Measurements from ENCODE around the gene SYT12. TPM values are rescaled to one million over a fixed set of nuclear protein-coding genes. Genes with fewer than 3 reads are reported as not detected.
A peak's percentile ranks its signal among the peaks of the same experiment; 100 is the strongest.

Gene SYT12
- total RNA-seq, 1 experiment from 2014 or later, result 4.3 TPM

- ATAC-seq, result no peak
- DNase-seq (ENCODE audit: low read depth, low spot score), result no peak
- Histone ChIP-seq H2AFZ (ENCODE audit: low read depth, low read length, poor library complexity, severe bottlenecking) (no peak overlapping the region), H3K36me3 (ENCODE audit: control insufficient read depth in 1 of 2, insufficient read depth in 2 of 2, low read length in 2 of 2) (no peaks in the 10 kb centered on the region), H3K27ac (ENCODE audit: low read depth, low read length) (no peak overlapping the region; the same call in 1 of the 2 replicates), H3K79me2 (ENCODE audit: insufficient read depth, low read length) (no peaks in the 10 kb centered on the region), H3K4me3 (replicated peaks in 1 of 2; ENCODE audit: low read depth in 1 of 2, low read length in 2 of 2) (peak overlapping the region; percentile 16 to 34; a peak in 3 of 4 replicates), H3K4me1 (ENCODE audit: control insufficient read depth in 1 of 2, insufficient read depth in 2 of 2, low read length in 2 of 2) (peaks cover 40 to 52% of the 10 kb centered on the region in 2 experiments), H4K20me1 (ENCODE audit: insufficient read depth) (no peaks in the 10 kb centered on the region), H3K4me2 (ENCODE audit: low read length) (peak overlapping the region; percentile 60), H3K9ac (ENCODE audit: low read length) (no peak overlapping the region), H3K9me3 (ENCODE audit: control insufficient read depth in 1 of 2, insufficient read depth in 1 of 2, low read depth in 1 of 2, low read length in 2 of 2) (no peaks in the 10 kb centered on the region), H3K27me3 (ENCODE audit: insufficient read depth, low read length) (no peaks in the 10 kb centered on the region), H3K9me2 (ENCODE audit: insufficient read depth) (no peaks in the 10 kb centered on the region)
- CTCF ChIA-PET, result interaction anchor here (0.7 kb wide), 1 partner anchor 143 kb away, joined by 3 read pairs; no protein-coding TSS in a partner anchor
- intact Hi-C loops (cut with micrococcal nuclease), result loop anchor here (5.0 kb wide), 3 partner anchors 37 to 617 kb away; no protein-coding TSS in a partner anchor
- POLR2A ChIA-PET, result interaction anchor here (0.6 to 1.6 kb wide), 2 partner anchors 52 to 606 kb away, joined by 3 to 5 read pairs; partner anchors contain the start of gene NUDT8
- TF ChIP-seq JUND (IDR thresholded peaks at IDR 0.05), result no peak
- no peak for TF ChIP-seq POLR2AphosphoS5 (IDR thresholded peaks at IDR 0.05; ENCODE audit: low read depth, low read length)
- TF ChIP-seq, protein P1, sequence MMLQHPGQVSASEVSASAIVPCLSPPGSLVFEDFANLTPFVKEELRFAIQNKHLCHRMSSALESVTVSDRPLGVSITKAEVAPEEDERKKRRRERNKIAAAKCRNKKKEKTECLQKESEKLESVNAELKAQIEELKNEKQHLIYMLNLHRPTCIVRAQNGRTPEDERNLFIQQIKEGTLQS (IDR thresholded peaks at IDR 0.05), result no peak
- no peak for TF ChIP-seq RAD21 (IDR thresholded peaks at IDR 0.05; ENCODE audit: low read depth)
- TF ChIP-seq CEBPB (IDR thresholded peaks at IDR 0.05; ENCODE audit: low read depth), result no peak
- no peak for TF ChIP-seq EZH2phosphoT487 (IDR thresholded peaks at IDR 0.05; ENCODE audit: borderline replicate concordance)
- TF ChIP-seq, protein P2, sequence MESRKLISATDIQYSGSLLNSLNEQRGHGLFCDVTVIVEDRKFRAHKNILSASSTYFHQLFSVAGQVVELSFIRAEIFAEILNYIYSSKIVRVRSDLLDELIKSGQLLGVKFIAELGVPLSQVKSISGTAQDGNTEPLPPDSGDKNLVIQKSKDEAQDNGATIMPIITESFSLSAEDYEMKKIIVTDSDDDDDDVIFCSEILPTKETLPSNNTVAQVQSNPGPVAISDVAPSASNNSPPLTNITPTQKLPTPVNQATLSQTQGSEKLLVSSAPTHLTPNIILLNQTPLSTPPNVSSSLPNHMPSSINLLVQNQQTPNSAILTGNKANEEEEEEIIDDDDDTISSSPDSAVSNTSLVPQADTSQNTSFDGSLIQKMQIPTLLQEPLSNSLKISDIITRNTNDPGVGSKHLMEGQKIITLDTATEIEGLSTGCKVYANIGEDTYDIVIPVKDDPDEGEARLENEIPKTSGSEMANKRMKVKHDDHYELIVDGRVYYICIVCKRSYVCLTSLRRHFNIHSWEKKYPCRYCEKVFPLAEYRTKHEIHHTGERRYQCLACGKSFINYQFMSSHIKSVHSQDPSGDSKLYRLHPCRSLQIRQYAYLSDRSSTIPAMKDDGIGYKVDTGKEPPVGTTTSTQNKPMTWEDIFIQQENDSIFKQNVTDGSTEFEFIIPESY (IDR thresholded peaks at IDR 0.05; ENCODE audit: extremely low read depth, insufficient replicate concordance, low read length), result no peak
- TF ChIP-seq, protein P3, sequence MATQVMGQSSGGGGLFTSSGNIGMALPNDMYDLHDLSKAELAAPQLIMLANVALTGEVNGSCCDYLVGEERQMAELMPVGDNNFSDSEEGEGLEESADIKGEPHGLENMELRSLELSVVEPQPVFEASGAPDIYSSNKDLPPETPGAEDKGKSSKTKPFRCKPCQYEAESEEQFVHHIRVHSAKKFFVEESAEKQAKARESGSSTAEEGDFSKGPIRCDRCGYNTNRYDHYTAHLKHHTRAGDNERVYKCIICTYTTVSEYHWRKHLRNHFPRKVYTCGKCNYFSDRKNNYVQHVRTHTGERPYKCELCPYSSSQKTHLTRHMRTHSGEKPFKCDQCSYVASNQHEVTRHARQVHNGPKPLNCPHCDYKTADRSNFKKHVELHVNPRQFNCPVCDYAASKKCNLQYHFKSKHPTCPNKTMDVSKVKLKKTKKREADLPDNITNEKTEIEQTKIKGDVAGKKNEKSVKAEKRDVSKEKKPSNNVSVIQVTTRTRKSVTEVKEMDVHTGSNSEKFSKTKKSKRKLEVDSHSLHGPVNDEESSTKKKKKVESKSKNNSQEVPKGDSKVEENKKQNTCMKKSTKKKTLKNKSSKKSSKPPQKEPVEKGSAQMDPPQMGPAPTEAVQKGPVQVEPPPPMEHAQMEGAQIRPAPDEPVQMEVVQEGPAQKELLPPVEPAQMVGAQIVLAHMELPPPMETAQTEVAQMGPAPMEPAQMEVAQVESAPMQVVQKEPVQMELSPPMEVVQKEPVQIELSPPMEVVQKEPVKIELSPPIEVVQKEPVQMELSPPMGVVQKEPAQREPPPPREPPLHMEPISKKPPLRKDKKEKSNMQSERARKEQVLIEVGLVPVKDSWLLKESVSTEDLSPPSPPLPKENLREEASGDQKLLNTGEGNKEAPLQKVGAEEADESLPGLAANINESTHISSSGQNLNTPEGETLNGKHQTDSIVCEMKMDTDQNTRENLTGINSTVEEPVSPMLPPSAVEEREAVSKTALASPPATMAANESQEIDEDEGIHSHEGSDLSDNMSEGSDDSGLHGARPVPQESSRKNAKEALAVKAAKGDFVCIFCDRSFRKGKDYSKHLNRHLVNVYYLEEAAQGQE (IDR thresholded peaks at IDR 0.05; ENCODE audit: low read depth), result no peak
- no peak for TF ChIP-seq SP1 (IDR thresholded peaks at IDR 0.05; ENCODE audit: low read depth)
- TF ChIP-seq TCF7L2 (IDR thresholded peaks at IDR 0.05; ENCODE audit: borderline replicate concordance, extremely low read depth, insufficient read depth, insufficient read length), result no peak
- no peak for TF ChIP-seq POLR2A (IDR thresholded peaks at IDR 0.05; ENCODE audit: borderline replicate concordance, extremely low read depth, insufficient read depth, insufficient read length)
- TF ChIP-seq CBX3 (IDR thresholded peaks at IDR 0.05; ENCODE audit: low read depth), result no peak
- no peak for TF ChIP-seq SIN3A (IDR thresholded peaks at IDR 0.05; ENCODE audit: low read depth)
- TF ChIP-seq YY1 (IDR thresholded peaks at IDR 0.05; ENCODE audit: extremely low read depth, insufficient replicate concordance, low read depth, low read length), result no peak
- TF ChIP-seq ZFX (IDR thresholded peaks at IDR 0.05), result no peak
- no peak for TF ChIP-seq CTCF (IDR thresholded peaks at IDR 0.05 in 2 of 3, conservative IDR thresholded peaks at IDR 0.05 in 1 of 3; ENCODE audit: borderline replicate concordance in 1 of 3, insufficient read depth in 1 of 3, low read depth in 2 of 3, low read length in 2 of 3)
- no peak for TF ChIP-seq FOSL1 (IDR thresholded peaks at IDR 0.05; ENCODE audit: low read depth)
- TF ChIP-seq MAX (IDR thresholded peaks at IDR 0.05), result no peak
- TF ChIP-seq ZNF274 (IDR thresholded peaks at IDR 0.05; ENCODE audit: low read depth, low read length), result no peak
- RAD21 ChIA-PET (ENCODE audit: low non-redundant PET in 1 of 2, low total read pairs in 2 of 2, uncharacterized antibody in 2 of 2, unreplicated experiment in 2 of 2), result no interaction called here
- TSS peak; percentile 22 for BruUV-seq (replicated peaks)
Observed at GRCh38 chr11:67023957-67024353, 1.0 kb downstream of the SYT12 start.
